ENCODE measurements around the gene PIGL. TPM values are rescaled to one million over a fixed set of nuclear protein-coding genes. Genes with fewer than 3 reads are reported as not detected.

The PIGL gene
- total and polyA plus RNA-seq, 2 of the 4 experiments (the other 2 are of a cell fraction): 17.9 to 29.5 TPM

DNA sequence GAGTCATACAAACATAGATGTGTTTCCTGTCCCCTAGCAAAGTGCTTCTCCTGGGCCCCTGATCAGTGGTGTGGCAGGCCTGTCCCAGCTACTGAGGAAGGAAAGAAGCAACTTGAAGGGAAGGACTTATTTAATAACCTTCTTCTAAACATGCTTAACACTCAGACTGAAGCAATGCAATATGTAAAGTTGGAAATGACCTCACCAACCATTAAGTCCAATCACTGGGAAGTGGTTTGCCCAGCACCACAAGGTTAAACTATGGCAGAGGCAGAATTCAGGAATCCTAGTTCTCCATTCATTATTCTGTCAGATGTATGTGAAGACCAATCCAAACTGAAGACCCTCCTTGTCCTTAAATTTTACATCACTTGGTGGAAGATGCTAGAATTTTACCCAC, 97.2 kb downstream of the PIGL start:
- H3K23ac ChIP-seq (ENCODE audit: low read depth, low read length): peak overlapping the region; percentile 31; the same call in 1 of the 2 replicates
- H3K4me2 ChIP-seq (ENCODE audit: low read depth, low read length): peak overlapping the region; percentile 15; the same call in 1 of the 2 replicates
- peaks cover 13% of the 10 kb centered on the region for H3K4me1 ChIP-seq (ENCODE audit: control insufficient read depth, insufficient read depth, low read length)
- peak overlapping the region; percentile 37; the same call in 1 of the 2 replicates for H3K4ac ChIP-seq (ENCODE audit: low read depth, low read length)
- CTCF ChIA-PET: interaction anchor here (1.2 kb wide), 1 partner anchor 10 kb away, joined by 5 read pairs; no protein-coding TSS in a partner anchor
- H3K4me3 ChIP-seq (ENCODE audit: insufficient read depth, low read depth, low read length): no peak overlapping the region
- no peak overlapping the region for H2AFZ ChIP-seq (replicated peaks; ENCODE audit: low read length, poor library complexity)
- H3K9me3 ChIP-seq (ENCODE audit: control insufficient read depth, insufficient read depth, low read length): no peaks in the 10 kb centered on the region
- H4K20me1 ChIP-seq (ENCODE audit: insufficient read depth, low read length): peaks cover 5% of the 10 kb centered on the region; the same call in 1 of the 2 replicates
- peak overlapping the region; percentile 39; the same call in 1 of the 3 replicates for H2BK15ac ChIP-seq (ENCODE audit: low read depth, low read length)
- BruUV-seq (replicated peaks): no TSS peak
- no peak overlapping the region for H4K5ac ChIP-seq (ENCODE audit: low read depth, low read length)
- DNase-seq (peak; percentile 79), ATAC-seq (ENCODE audit: low read depth) (peak; percentile 73)
- H4K8ac ChIP-seq (ENCODE audit: low read depth in 2 of 2, low read length in 2 of 2): 0 out of 4 replicates have a peak overlapping the region, but pooled peaks of 1 of the 2 experiments have one; percentile 16
- H3K36me3 ChIP-seq (ENCODE audit: control insufficient read depth, insufficient read depth, low read length): no peaks in the 10 kb centered on the region
- dilution Hi-C loops (cut with HindIII; ENCODE audit: low sequenced_read_pairs, unreplicated experiment) (no loop called here), intact Hi-C loops (cut with micrococcal nuclease) (no loop called here), in situ Hi-C loops (cut with MboI; ENCODE audit: low sequenced_read_pairs) (no loop called here)
- H2BK20ac ChIP-seq (ENCODE audit: low read depth, low read length): peak overlapping the region; percentile 8; the same call in 1 of the 2 replicates
- no peak overlapping the region for H3K56ac ChIP-seq (ENCODE audit: extremely low read depth, insufficient read depth, low read length)
- no peaks in the 10 kb centered on the region for H3K27me3 ChIP-seq (ENCODE audit: control insufficient read depth, insufficient read depth, low read length)
- H2AK9ac ChIP-seq (replicated peaks; ENCODE audit: low read depth, low read length, poor library complexity): no peak overlapping the region
- POLR2A ChIA-PET (ENCODE audit: unreplicated experiment): no interaction called here
- no peak overlapping the region for H4K91ac ChIP-seq (ENCODE audit: insufficient read depth, low read depth, low read length)
- H3K9me1 ChIP-seq (ENCODE audit: insufficient read depth, low read length): peaks cover 7% of the 10 kb centered on the region
- H3K79me1 ChIP-seq (ENCODE audit: low read depth in 1 of 2, low read length in 2 of 2): no peaks in the 10 kb centered on the region
- H2BK5ac ChIP-seq (ENCODE audit: low read depth, low read length, poor library complexity, severe bottlenecking): peak overlapping the region; percentile 42
- no peak overlapping the region for H3K9ac ChIP-seq (ENCODE audit: low read depth, low read length)
- H3K18ac ChIP-seq (ENCODE audit: low read depth, low read length): peak overlapping the region; percentile 38; the same call in 1 of the 2 replicates
- 0 out of 2 replicates have a peak overlapping the region, but pooled peaks have one; percentile 49 for H3K14ac ChIP-seq (replicated peaks; ENCODE audit: low read depth, low read length)
- TF ChIP-seq CEBPB (IDR thresholded peaks at IDR 0.05; ENCODE audit: low read depth, low read length) (peak; percentile 57; the same call in 1 of the 2 replicates), MXI1 (IDR thresholded peaks at IDR 0.05; ENCODE audit: borderline replicate concordance, low read depth, low read length) (no peak)
- H2BK120ac ChIP-seq (ENCODE audit: low read depth, low read length): peak overlapping the region; percentile 17; the same call in 1 of the 2 replicates
- H3K27ac ChIP-seq (ENCODE audit: insufficient read depth, low read length): no peak overlapping the region
- peak overlapping the region; percentile 86 for H2AK5ac ChIP-seq (ENCODE audit: low read depth, low read length)
